Keratinocyte (primary cell): ENCODE results near the gene MIER3. TPM values are rescaled to one million over a fixed set of nuclear protein-coding genes. Genes with fewer than 3 reads are reported as not detected.

Experiments
- DNase-seq: peaks from one replicate; pipeline ENCODE4 v3.0.0-alpha.2; 2011; ENCODE audit warnings: low read depth, missing footprints, low spot score
- FAIRE-seq: peaks from 2 replicates; lab custom pipeline; 2011; peaks lifted over from hg19 to GRCh38; lab: Jason Lieb, UNC
- H2AFZ ChIP-seq: 2 replicates; pipeline ENCODE4 v1.6.0; 2012; ENCODE audit warnings: low read length, control low read depth, inconsistent platforms; ENCODE audit not compliant: control insufficient read depth
- H3K27ac ChIP-seq: 2 replicates; pipeline ENCODE4 v1.5.1; 2011; ENCODE audit warnings: low read length; ENCODE audit not compliant: control insufficient read depth, insufficient read depth
- H3K27me3 ChIP-seq: 3 replicates; pipeline ENCODE4 v1.6.0; 2011; ENCODE audit warnings: low read length; ENCODE audit not compliant: control insufficient read depth, insufficient read depth; ENCODE audit errors: extremely low read depth
- H3K36me3 ChIP-seq, 2 experiments: 2 replicates in 1 of 2; 3 replicates in 1 of 2; pipeline ENCODE4 v1.5.1; 2011; ENCODE audit warnings: low read length in 2 of 2, mild to moderate bottlenecking in 1 of 2; ENCODE audit not compliant: control insufficient read depth in 2 of 2, insufficient read depth in 2 of 2; ENCODE audit errors: extremely low read depth in 1 of 2
- H3K4me1 ChIP-seq: 3 replicates; pipeline ENCODE4 v1.5.1; 2011; ENCODE audit warnings: low read length; ENCODE audit not compliant: control insufficient read depth, insufficient read depth; ENCODE audit errors: extremely low read depth
- H3K4me2 ChIP-seq: 3 replicates; pipeline ENCODE4 v1.6.0; 2011; ENCODE audit warnings: low read depth, low read length; ENCODE audit not compliant: control insufficient read depth, insufficient read depth; ENCODE audit errors: extremely low read depth
- H3K4me3 ChIP-seq, 3 experiments: fragments of 200-600 bp in 1 of 3; sonication (generic) in 1 of 3; 2 replicates in 2 of 3; 3 replicates in 1 of 3; pipeline ENCODE4 v1.5.1; 2011 to 2016; ENCODE audit warnings: low read length in 3 of 3, mild to moderate bottlenecking in 3 of 3, control low read depth in 2 of 3, inconsistent platforms in 1 of 3, low read depth in 1 of 3, mixed read lengths in 1 of 3, mixed run types in 1 of 3, moderate library complexity in 1 of 3; ENCODE audit not compliant: control insufficient read depth in 2 of 3, insufficient read depth in 2 of 3; ENCODE audit errors: extremely low read depth in 1 of 3
- H3K79me2 ChIP-seq: 2 replicates; pipeline ENCODE4 v1.6.0; 2012; ENCODE audit warnings: low read length; ENCODE audit not compliant: control insufficient read depth, insufficient read depth
- H3K9ac ChIP-seq: 3 replicates; pipeline ENCODE4 v1.6.0; 2011; ENCODE audit warnings: low read length; ENCODE audit not compliant: control insufficient read depth, insufficient read depth; ENCODE audit errors: extremely low read depth
- H3K9me1 ChIP-seq: 3 replicates; pipeline ENCODE4 v1.6.0; 2011; ENCODE audit warnings: low read length; ENCODE audit not compliant: control insufficient read depth, insufficient read depth; ENCODE audit errors: extremely low read depth
- H3K9me3 ChIP-seq: 2 replicates; pipeline ENCODE4 v1.5.1; 2012; ENCODE audit warnings: low read depth, low read length; ENCODE audit not compliant: control insufficient read depth
- H4K20me1 ChIP-seq: 3 replicates; pipeline ENCODE4 v1.6.0; 2011; ENCODE audit warnings: low read length; ENCODE audit not compliant: control insufficient read depth, insufficient read depth; ENCODE audit errors: extremely low read depth
- CTCF ChIP-seq, 3 experiments: IDR thresholded peaks in 1 of 3; conservative IDR thresholded peaks in 1 of 3; optimal IDR thresholded peaks in 1 of 3; 2 replicates in 2 of 3; 3 replicates in 1 of 3; pipeline versions ENCODE3 to v1.5.1; 2011; ENCODE audit warnings: low read length in 3 of 3, mild to moderate bottlenecking in 3 of 3, moderate library complexity in 2 of 3, control low read depth in 1 of 3, inconsistent platforms in 1 of 3; ENCODE audit not compliant: insufficient read depth in 2 of 3; ENCODE audit errors: extremely low read depth in 1 of 3
- EZH2 ChIP-seq: IDR thresholded peaks from one replicate; pipeline ENCODE4 v1.6.1; 2012; ENCODE audit warnings: inconsistent platforms, mild to moderate bottlenecking, low read length, moderate library complexity
- dilution Hi-C: fragments of 300-500 bp; cut with MboI; formaldehyde crosslinking; loops from one replicate; pipeline ENCODE4 v1.7.0; 2020; ENCODE audit warnings: low sequenced_read_pairs; ENCODE audit not compliant: extremely low pct_ligation_motif_present
- polyA plus RNA-seq, 5 experiments: library from polyadenylated mRNA; depleted of rRNA in 3 of 5; stranded (reverse) in 3 of 5; stranded (forward) in 1 of 5; unstranded in 1 of 5; fragments of >200 nt; gene quantifications; 1 replicate in 1 of 5; 2 replicates in 3 of 5; 3 replicates in 1 of 5; pipeline versions ENCODE4 v1.2.1 to v1.2.3, GENCODE V29; 2011 to 2012; ENCODE audit warnings: missing spikeins in 2 of 5, low read depth in 1 of 5, low replicate concordance in 1 of 5

Gene MIER3
- polyA plus RNA-seq, 1 donor (not counting 4 experiments of a cell fraction or from before 2014, with no cell fraction given), result 13.3 TPM

DNA sequence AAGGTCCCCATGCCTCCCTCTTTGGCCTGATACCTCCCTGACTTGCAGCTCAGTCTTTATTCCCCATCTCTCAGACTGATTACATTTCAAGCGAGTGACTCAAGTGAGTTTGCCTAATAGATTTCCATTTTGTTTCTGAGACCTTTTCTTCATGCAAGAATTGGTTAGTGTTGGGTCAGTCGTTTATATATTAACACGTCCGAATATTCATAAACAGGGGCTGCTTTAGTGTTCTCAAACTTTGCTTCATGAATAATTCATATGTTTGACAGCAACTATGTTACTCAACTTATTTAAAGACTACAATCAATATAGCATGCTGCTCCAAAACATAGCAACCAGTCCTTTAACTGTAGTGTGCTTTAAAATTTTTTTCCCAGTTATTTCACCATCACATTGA is 36.6 kb upstream of the MIER3 start:
- no peak for TF ChIP-seq CTCF (optimal IDR thresholded peaks at IDR 0.05 in 1 of 3, IDR thresholded peaks at IDR 0.05 in 1 of 3, conservative IDR thresholded peaks at IDR 0.05 in 1 of 3; ENCODE audit: extremely low read depth in 1 of 3, insufficient read depth in 2 of 3, low read length in 3 of 3)
- TF ChIP-seq EZH2, result no peak
- Histone ChIP-seq H3K9ac (no peak overlapping the region), H3K4me3 (no peak overlapping the region), H3K27ac (no peak overlapping the region), H3K4me2 (no peak overlapping the region), H3K4me1 (no peaks in the 10 kb centered on the region), H2AFZ (no peak overlapping the region), H3K9me1 (no peaks in the 10 kb centered on the region), H4K20me1 (no peaks in the 10 kb centered on the region), H3K36me3 (no peaks in the 10 kb centered on the region), H3K9me3 (no peaks in the 10 kb centered on the region), H3K79me2 (no peaks in the 10 kb centered on the region), H3K27me3 (no peaks in the 10 kb centered on the region)
- DNase-seq, result no peak
- dilution Hi-C loops, result no loop called here
- no peak for FAIRE-seq

DNA sequence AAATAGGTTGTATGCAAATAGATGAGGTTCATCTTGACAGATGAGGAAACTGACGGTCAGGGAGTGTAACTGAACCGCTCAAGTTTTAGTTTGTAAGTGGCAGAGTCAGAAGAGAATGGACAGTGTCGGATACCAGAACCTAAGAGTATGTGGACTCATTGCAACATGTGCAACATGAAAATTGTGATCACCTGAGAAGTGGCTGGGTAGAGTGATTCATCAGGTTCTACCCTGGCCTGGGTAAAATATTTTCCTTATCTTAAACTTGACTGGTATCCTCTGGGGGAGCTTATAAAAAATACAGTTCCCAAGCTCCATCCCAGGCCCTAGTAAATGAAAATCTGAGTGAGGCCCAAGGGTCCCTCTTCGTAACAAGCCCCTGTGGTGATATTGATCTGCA is 35.2 kb upstream of the MIER3 start:
- DNase-seq, result no peak
- Histone ChIP-seq H3K4me3 (no peak overlapping the region), H2AFZ (no peak overlapping the region), H3K36me3 (no peaks in the 10 kb centered on the region), H3K27ac (no peak overlapping the region), H3K9me3 (no peaks in the 10 kb centered on the region), H3K27me3 (no peaks in the 10 kb centered on the region), H4K20me1 (no peaks in the 10 kb centered on the region), H3K4me1 (no peaks in the 10 kb centered on the region), H3K9ac (no peak overlapping the region), H3K79me2 (no peaks in the 10 kb centered on the region), H3K4me2 (no peak overlapping the region), H3K9me1 (no peaks in the 10 kb centered on the region)
- FAIRE-seq, result no peak
- TF ChIP-seq EZH2 (no peak), CTCF (optimal IDR thresholded peaks at IDR 0.05 in 1 of 3, IDR thresholded peaks at IDR 0.05 in 1 of 3, conservative IDR thresholded peaks at IDR 0.05 in 1 of 3; ENCODE audit: extremely low read depth in 1 of 3, insufficient read depth in 2 of 3, low read length in 3 of 3) (no peak)
- dilution Hi-C loops, result no loop called here
